HS-27A (cell line): ENCODE data around the gene FBXO41.

Source experiments
- DNase-seq: peaks from one replicate; pipeline ENCODE4 v3.0.0-alpha.2; 2012; ENCODE audit warnings: low read depth, missing footprints

FBXO41 gene

GRCh38 chr2:73290049-73290839, 6.0 kb upstream of the FBXO41 start:
- DNase-seq: no peak

GRCh38 chr2:73289304-73289703, 5.0 kb upstream of the FBXO41 start:
- DNase-seq: no peak

GRCh38 chr2:73286134-73286655, 1.9 kb upstream of the FBXO41 start:
- DNase-seq: no peak

- no peak for DNase-seq
Measured at GRCh38 chr2:73285159-73285739, 971 bp upstream of the FBXO41 start.

GRCh38 chr2:73283545-73284295, 558 bp downstream of the FBXO41 start:
- DNase-seq: no peak

- no peak for DNase-seq
Measured at GRCh38 chr2:73282924-73283544, 1.2 kb downstream of the FBXO41 start.

GRCh38 chr2:73281244-73281643, 3.0 kb downstream of the FBXO41 start:
- no peak for DNase-seq

GRCh38 chr2:73279852-73280251, 4.4 kb downstream of the FBXO41 start:
- DNase-seq: no peak

GRCh38 chr2:73272270-73272669, 12.0 kb downstream of the FBXO41 start:
- no peak for DNase-seq

GRCh38 chr2:73269686-73270465, 14.4 kb downstream of the FBXO41 start:
- no peak for DNase-seq

GRCh38 chr2:73268830-73269685, 15.2 kb downstream of the FBXO41 start:
- no peak for DNase-seq

- no peak for DNase-seq
Measured at GRCh38 chr2:73268366-73268829, 15.9 kb downstream of the FBXO41 start.

- no peak for DNase-seq
Measured at GRCh38 chr2:73267008-73267407, 17.3 kb downstream of the FBXO41 start.

- DNase-seq: no peak
Measured at GRCh38 chr2:73266061-73266901, 18.0 kb downstream of the FBXO41 start.

GRCh38 chr2:73265298-73266060, 18.8 kb downstream of the FBXO41 start:
- no peak for DNase-seq

- DNase-seq: no peak
Measured at GRCh38 chr2:73264783-73265182, 19.5 kb downstream of the FBXO41 start.

GRCh38 chr2:73264332-73264606, 20.0 kb downstream of the FBXO41 start:
- DNase-seq: no peak

GRCh38 chr2:73263540-73264331, 20.5 kb downstream of the FBXO41 start:
- no peak for DNase-seq
